Dedifferentiated amniotic fluid mesenchymal stem cell (primary cell): Measurements from ENCODE around the gene SUV39H2.
"Not testable (repeated sequence)": the region's sequence is repeated elsewhere in the genome, so short reads cannot be mapped to it uniquely, and the experiment has no call there.

ENCODE experiments used
- DNase-seq: peaks from one replicate; pipeline ENCODE4 v3.0.0-alpha.2; 2016; ENCODE audit errors: extremely low spot score

Gene SUV39H2

GRCh38 chr10:14936584-14936983 lies 57.9 kb downstream of the SUV39H2 start:
- DNase-seq: no peak

- not testable (repeated sequence) for DNase-seq
Observed at GRCh38 chr10:14938971-14939370, 60.3 kb downstream of the SUV39H2 start.

- DNase-seq: not testable (repeated sequence)
Observed at GRCh38 chr10:14942147-14942949, 63.7 kb downstream of the SUV39H2 start.

DNA sequence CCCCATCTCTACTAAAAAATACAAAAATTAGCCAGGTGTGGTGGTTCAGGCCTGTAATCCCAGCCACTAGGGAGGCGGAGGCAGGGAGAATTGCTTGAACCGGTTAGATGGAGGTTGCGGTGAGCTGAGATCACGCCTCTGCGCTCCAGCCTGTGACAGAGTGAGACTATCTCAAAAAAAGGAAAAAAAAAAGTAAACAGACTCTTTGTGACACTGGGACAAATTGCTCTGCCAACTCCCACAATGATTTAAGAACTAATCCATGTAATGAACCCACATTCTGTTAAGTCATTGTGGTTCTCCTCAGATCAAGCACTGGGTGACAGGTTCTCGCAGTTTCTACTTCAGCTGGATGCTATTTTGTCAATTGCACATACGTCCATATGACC lies 64.3 kb downstream of the SUV39H2 start:
- DNase-seq: not testable (repeated sequence)

- no peak for DNase-seq
Observed at GRCh38 chr10:14945108-14945507, 66.4 kb downstream of the SUV39H2 start.

DNA sequence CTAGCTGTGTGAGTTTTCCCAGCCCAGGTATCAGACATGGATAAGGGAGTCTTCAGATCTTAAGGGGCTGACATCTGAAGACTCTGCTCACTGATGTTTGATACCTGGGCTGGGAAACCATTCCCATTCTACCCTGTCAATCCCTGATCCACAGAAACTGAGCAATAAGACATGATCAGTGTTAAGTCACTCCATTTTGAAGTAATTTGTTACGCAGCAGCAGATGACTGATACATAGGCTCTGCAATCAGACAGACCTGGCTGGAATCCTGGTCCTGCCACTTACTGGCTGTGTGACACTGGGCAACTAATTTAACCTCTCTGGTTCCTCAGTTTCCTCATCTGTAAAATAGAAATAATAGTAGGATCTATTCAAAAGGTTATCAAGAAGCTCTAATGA lies 68.6 kb downstream of the SUV39H2 start:
- no peak for DNase-seq

- DNase-seq: no peak
Observed at GRCh38 chr10:14949291-14949690, 70.6 kb downstream of the SUV39H2 start.

DNA sequence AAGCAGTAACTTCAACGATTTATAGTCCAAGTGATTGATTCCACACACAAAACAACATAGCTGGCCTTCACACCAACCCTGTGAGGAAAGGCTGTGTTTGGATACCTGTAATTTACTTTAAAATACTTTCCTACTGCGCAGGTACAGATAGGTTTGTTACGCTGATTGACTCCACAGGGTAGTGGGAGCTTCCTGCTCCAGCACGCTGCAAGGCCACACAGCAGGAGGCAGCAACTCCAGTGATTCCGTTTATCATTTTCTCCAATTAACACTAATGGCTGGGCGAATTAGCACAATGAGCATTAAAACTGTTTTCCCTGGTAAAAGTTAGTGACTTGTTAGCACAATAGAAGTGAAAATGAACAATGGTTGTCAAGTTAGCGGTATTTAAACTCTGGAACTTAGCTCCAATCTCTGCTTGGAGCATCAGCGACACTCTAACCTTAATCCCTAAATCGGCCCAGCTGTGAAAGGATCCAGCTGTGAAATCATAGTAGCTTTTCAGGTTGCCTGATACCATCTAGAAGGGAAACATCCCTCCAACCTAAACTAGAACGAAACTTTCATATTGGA lies 74.3 kb downstream of the SUV39H2 start:
- DNase-seq: no peak

DNA sequence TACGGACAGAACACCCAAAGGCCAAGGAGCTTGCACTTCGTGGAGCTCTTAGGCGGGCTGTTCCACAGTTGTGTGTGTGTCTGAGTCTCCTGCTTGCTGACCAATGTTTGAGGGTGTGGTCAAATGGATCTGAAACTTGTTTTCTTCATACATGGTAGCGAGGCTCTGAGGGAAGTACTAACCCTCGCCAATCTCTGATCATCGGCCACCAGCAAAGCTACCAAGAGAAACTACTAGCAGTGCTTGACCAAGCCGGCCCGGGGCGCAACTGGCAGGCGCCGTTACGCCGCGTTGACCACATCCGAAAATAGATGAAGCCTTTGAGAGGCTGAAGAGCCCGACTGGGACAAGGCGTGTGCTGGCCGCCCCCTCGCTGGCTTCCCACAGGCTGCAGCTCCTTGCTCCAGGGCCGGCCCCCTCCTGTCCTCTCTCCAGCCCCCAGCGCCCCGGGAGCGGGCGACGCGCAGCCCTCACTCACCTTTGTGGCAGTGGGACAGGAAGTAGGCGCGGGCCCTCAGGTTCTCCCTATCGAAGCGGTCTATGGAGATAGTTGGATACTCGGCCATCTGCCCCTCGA lies 74.8 kb downstream of the SUV39H2 start:
- peak; percentile 52 for DNase-seq
